Activated CD4-positive, alpha-beta T cell treated with anti-CD3 and anti-CD28 coated beads, Interleukin-2, amount 50 U/mL, for 48 hours (primary cell): ENCODE data around the gene TNFSF13.

ENCODE experiments used
- DNase-seq, 2 experiments: peaks; one replicate each; pipeline ENCODE4 v3.0.0-alpha.2; 2020

The TNFSF13 gene

DNA sequence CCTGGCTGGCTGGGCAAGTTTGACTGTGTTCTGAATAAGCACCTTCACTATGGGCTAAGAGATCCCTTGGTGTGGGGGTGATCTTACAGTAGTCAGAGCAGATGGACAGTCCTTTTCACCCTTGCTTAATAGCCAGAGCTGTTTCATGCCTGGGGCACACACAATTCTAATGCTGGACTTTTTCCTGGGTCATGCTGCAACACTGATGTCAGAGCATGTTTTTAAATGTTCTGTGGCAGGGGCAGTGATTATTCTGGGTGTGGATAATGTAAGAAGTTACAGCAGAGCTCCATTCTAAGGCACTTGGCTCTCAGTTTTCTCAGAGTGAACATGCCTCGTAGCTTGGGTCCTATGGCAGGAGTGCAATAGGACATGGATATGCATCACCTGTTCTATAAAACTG, 16.9 kb downstream of the TNFSF13 start:
- DNase-seq: no peak

DNA sequence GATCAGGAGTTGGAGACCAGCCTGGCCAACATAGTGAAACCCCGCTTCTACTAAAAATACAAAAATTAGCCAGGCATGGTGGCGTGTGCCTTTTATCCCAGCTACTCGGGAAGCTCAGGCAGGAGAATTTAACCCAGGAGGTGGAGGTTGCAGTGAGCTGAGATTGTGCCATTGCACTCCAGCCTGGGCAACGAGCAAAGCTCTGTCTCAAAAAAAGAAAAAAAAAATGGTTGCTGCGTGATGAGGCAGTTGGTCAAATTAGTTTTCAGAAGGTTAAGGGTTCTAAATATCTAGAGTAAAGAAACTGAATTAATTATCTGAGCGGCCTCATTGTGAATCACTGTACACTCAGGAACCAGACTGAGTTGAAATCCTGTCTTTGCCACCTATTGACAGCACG, 17.4 kb downstream of the TNFSF13 start:
- no peak for DNase-seq

DNA sequence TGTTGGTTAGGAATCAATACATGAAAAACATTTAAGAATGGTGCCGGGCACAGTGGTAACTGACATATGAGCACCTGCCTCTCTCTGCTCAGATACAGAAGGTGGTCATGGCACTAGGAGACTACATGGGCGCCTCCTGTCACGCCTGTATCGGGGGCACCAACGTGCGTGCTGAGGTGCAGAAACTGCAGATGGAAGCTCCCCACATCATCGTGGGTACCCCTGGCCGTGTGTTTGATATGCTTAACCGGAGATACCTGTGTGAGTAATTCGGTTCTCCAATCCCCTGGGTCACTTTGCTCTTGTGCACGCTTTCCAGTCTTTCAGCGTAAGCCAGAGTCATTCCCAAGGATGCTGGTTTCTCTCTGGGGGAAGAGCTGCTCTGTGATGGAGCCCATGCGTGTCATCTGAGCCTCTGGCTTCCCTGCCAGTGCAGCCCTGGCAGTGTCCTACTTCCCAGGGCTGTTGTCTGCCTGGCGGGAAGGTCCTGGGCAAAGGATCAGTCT, 17.9 kb downstream of the TNFSF13 start:
- no peak for DNase-seq

DNA sequence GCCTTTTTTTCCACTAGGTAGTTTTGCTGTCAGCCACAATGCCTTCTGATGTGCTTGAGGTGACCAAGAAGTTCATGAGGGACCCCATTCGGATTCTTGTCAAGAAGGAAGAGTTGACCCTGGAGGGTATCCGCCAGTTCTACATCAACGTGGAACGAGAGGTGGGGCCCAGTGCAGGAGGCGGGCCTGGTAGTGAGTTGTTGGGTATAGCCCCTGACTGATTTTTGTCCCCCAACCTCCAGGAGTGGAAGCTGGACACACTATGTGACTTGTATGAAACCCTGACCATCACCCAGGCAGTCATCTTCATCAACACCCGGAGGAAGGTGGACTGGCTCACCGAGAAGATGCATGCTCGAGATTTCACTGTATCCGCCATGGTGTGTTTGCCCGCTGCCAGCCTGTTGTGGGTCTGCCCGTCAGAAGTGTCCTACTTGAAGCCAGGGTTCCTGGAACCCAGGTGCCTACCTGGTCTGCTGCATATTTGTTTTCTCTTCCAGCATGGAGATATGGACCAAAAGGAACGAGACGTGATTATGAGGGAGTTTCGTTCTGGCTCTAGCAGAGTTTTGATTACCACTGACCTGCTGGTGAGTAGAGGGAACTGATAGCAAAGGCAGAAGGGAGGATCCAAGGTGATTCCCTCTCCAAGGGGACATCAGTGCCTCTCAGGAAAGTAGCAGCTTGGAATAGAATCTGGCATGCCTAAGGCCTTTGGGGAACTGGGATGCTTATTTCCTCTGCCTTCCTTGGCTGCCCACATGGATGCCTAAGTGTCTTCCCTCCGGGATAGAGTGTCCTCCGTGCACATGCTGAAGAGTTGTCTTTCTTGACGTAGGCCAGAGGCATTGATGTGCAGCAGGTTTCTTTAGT, 19.0 kb downstream of the TNFSF13 start:
- no peak for DNase-seq

DNA sequence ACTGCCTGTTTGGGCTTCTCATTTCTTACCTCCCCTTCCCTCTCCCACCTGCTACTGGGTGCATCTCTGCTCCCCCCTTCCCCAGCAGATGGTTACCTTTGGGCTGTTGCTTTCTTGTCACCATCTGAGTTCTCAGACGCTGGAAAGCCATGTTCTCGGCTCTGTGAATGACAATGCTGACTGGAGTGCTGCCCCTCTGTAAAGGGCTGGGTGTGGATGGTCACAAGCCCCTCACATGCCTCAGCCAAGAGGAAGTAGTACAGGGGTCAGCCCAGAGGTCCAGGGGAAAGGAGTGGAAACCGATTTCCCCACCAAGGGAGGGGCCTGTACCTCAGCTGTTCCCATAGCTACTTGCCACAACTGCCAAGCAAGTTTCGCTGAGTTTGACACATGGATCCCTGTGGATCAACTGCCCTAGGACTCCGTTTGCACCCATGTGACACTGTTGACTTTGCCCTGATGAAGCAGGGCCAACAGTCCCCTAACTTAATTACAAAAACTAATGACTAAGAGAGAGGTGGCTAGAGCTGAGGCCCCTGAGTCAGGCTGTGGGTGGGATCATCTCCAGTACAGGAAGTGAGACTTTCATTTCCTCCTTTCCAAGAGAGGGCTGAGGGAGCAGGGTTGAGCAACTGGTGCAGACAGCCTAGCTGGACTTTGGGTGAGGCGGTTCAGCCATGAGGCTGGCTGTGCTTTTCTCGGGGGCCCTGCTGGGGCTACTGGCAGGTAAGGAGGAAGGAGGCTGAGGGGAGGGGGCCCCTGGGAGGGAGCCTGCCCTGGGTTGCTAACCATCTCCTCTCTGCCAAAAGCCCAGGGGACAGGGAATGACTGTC, 20.7 kb downstream of the TNFSF13 start, which contains the start of gene CD68:
CD68 (plus strand) TSS at position 638 of the 833 bp plus-strand sequence; CDS start at position 678, 40 bp downstream.
- peak; percentile 76 to 84 for DNase-seq

DNA sequence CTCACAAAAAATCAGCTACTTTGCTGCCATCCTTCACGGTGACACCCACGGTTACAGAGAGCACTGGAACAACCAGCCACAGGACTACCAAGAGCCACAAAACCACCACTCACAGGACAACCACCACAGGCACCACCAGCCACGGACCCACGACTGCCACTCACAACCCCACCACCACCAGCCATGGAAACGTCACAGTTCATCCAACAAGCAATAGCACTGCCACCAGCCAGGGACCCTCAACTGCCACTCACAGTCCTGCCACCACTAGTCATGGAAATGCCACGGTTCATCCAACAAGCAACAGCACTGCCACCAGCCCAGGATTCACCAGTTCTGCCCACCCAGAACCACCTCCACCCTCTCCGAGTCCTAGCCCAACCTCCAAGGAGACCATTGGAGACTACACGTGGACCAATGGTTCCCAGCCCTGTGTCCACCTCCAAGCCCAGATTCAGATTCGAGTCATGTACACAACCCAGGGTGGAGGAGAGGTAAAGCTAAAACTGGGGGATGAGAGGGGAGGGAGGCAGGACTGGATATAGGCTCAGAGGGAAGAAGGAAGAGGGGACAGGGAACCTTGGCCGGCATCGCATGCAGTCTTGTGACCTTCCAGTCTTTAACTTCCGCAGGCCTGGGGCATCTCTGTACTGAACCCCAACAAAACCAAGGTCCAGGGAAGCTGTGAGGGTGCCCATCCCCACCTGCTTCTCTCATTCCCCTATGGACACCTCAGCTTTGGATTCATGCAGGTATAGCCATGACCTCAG, 21.5 kb downstream of the TNFSF13 start:
- DNase-seq: peak in 1 of 2 experiments; percentile 46

DNA sequence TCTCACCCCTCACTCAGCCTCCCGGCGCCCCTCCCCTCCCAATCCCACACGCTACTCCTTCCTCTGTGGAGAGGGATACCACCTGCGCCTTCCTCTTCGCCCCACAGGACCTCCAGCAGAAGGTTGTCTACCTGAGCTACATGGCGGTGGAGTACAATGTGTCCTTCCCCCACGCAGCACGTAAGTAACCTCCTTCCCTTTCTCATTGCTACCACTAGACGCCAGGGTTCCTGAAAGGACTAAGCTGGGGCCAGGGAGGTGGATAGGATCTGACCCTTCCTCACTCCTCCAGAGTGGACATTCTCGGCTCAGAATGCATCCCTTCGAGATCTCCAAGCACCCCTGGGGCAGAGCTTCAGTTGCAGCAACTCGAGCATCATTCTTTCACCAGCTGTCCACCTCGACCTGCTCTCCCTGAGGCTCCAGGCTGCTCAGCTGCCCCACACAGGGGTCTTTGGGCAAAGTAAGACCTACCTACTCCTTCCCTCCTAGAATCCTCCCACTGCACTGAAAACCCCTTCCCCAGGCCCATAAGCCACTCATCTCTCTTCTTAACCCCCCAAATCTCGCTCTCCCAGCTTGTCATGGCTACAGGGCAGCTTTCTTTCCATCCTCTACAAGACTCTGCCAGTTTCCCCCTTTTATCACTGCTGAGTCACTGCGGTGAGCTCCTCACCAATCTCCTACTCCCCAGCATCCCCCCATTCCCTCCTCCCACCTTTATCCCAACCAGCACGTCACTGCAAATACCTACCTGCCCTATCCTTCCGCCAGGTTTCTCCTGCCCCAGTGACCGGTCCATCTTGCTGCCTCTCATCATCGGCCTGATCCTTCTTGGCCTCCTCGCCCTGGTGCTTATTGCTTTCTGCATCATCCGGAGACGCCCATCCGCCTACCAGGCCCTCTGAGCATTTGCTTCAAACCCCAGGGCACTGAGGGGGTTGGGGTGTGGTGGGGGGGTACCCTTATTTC, 22.3 kb downstream of the TNFSF13 start:
- DNase-seq: no peak

DNA sequence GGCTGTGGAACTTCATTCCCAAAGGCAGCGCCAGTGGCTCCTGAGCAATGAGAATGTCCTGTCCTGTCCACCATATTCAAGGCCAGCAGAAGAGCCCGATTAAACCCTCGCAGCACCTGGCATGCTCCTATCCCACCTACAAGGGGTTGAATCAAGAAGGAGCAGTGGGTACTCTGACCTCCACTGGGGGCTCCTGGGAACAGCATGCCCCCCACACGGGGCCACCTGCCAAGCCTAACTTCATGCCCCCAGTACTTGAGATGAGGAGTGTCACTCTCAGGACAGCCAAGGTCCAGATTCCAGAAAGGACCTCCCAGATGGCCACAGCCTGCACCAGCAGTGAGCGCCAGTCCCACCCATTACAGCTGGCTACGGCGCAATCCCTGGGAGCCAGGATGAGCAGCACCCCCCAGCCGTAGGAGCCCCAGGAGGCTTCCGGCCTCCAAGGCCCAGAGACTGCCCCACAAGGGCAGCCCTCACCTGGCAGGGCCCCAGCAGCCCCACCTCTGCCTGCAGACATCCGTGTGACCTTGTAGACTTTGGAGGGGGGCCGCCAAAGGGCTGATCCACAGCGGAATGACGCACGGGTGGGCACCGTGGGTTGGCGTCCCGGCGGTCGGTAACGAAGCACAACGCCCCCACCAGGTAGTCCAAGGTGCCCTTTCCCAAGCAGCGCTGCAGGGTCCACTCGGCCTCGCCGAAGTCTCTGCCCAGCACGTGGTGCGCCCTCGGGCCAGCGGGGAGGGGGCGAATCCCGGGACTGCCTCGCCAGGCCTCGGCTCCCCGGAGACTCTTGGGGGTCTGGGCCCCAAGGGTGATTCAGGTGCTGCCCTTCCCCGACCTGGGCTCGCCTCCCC, 24.1 kb downstream of the TNFSF13 start:
- no peak for DNase-seq

DNA sequence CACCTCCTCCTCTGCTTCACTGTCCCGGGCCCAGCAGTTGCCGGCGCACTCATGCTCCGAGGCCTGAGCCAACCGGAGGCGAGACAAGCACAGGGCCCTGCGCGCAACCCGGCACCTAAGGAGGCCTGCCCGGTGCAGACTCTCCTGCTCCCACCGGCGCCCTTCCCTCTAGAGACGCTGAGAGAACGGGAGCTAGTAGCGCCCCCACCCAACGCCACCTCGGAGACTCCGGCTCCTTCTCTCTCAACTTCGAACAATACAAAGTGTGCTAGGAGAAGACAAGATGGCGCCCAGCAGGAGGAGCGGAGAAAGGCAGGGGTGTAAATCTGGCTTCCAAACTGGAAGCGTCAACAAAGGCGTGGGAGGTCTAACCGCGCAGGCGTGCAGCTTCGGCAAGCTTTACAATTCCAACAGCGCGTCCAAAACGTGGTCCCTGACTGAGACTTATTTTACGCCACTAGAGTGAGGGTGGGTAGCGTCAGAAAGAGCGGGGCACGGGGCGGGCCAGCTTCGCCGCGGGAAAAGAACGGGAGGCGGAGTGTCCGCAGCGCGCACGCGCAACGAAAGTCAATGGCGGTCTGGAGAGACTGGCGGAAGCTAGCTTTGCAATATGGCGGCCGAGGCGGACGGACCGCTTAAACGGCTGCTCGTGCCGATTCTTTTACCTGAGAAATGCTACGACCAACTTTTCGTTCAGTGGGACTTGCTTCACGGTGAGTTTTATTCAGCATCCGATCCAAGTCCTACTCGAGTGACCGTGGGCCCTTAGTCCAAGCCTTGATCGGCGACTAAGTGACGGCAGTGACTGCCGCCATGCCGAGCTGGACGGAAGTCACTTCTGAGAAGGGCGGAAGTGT, 24.9 kb downstream of the TNFSF13 start, which contains the start of gene MPDU1:
MPDU1 (plus strand) TSS at position 600 of the 857 bp plus-strand sequence; CDS start at position 611, 11 bp downstream.
- peak; percentile 94 to 96 for DNase-seq

DNA sequence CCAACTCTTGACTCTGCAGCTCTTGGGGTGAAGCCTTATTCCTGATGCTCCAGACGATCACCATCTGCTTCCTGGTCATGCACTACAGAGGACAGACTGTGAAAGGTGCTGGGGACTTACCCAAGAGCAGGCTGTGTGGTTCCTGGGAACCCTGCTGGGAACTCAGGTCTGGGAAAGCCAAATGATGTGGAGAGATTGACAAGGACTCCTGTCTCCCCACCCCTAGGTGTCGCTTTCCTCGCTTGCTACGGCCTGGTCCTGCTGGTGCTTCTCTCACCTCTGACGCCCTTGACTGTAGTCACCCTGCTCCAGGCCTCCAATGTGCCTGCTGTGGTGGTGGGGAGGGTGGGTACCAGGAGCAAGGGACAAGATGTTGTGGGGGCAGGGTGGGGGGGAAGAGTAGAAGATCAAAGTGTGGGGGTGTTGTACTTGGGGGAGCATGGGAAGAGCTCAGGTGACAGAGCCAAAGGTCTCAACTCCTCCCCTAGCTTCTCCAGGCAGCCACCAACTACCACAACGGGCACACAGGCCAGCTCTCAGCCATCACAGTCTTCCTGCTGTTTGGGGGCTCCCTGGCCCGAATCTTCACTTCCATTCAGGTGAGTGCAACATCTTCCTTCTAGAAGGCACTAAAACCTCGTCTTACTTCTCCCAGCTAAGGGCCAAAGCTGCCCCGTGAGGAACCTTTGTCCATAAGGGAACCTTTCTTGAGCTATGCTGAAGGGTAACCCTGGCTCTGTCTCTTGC, 28.3 kb downstream of the TNFSF13 start:
- DNase-seq: no peak

DNA sequence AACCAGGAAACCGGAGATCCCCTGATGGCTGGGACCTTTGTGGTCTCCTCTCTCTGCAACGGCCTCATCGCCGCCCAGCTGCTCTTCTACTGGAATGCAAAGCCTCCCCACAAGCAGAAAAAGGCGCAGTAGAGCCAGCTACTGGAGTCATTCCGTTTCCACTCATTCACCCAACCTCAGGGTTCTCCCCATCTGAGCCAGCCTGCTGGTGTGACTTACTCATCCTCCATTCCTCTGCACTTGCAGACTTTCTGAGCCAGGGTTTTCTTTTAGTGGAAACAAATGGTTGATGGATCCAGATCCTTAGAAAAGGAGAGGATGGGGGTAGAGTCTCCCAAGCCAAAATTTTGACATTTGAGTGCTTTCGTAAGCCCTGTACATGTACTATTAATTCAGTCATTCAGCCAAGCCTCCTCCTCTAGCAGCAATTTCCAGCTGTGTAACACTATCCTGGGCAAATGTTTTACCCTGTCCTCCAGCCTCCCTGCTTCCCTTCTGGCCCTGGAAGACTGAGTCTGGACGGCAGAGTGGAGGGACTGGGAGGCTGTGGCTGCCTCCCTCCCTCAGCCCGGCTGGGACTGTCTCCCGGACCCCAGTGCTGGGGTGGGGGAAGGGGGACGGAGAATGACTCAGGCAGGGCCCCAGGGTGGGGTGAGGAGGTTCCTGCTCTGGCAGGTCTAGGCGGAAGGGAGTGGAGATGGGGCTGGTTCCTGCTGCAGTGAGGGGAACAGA, 29.0 kb downstream of the TNFSF13 start:
- DNase-seq: no peak

DNA sequence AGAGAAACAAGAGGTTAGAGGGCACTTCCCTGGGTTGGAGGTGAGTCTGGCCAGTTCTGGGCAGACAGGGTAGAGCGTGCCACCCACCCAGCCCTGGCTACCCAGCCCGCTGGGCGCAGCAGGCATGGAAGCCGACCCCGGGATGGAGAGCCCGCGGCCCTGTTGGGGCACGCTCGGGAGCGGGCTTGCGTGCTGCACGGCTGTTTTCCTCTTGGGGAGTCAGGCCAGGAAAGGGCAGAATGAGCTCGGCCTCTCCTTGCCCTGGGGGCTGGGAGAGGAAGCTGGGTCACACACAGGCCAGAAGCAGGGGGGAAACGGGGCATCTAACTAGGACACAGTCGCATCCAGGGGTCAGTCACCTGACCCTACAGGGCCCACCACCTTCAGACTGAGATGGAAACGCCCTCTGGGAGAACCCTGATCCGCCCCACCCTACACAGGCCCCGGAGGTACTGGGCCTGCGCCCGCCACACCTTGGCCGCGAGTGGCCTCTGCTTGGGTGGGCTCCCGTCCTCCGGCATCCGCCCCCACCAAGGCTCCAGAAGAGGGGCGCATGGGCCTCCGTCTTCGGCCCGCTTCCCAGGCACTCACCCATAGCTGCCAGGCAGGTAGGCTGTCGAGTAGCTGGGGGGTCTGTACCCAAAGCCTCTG, 30.1 kb downstream of the TNFSF13 start:
- DNase-seq: no peak

DNA sequence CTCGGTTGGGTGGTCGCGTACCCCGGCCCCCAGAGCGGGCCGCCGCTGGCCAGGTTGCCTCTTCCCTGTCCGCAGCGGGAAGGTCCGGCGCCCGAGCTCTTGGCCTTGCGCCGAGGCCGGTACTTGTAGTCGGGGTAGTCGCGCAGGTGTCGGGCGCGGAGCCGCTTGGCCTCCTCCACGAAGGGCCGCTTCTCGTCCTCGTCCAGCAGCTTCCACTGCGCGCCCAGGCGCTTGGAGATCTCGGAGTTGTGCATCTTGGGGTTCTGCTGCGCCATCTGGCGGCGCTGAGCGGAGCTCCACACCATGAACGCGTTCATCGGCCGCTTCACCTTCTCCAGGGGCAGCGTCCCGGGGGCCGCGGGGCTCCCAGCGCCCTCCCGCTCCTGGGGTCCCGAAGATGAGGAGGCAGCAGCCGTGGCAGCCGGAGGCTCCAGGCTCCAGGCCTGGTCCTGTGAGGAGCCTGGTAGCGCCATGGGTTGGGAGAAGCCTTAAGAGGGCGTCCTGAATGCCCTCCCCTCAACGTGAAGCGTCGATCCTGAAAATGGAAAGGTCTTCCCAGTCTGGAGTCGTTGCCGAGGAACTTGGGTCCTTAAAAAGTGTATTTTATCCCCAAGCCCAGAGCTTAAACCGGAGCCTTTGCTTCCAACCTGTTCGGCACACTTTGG, 30.8 kb downstream of the TNFSF13 start:
- peak; percentile 68 to 73 for DNase-seq

DNA sequence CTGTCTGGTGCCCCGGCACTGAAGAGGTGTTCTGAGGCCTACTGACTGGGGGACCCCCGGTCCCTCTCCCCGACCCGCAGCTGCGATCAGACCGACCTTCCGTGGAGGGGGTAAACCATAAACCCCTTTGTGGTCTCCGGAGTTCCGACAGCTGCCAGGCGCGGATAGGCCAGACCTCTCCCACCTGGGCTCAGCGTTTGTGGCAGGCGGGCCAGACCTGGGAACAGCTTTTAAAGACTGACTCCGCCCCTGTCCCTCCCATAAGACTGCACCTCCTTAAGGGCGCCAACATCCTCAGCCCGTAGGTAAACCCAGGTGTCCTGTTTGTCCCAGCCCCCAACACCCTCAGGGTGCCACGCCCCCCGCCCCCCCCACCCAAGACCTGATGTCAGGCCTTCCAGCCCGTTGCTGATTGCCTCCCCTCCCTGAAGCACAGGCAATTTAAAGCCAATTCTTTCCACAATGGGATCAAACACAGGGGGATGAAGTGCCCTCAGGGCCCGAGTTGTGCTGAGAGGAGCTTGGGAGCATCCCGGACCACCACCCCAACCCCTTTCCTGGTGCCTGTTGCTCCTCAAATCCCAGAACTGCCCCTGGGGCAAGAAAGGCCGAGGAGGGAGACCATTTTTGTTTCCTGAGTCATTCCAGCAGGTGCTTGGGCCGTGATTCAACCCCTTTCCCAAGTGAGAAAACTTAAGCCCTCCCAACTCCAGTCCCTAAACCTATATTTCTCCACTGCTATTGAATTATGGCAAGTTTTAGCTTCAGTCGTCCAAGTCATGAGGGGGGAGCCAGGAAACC, 31.5 kb downstream of the TNFSF13 start, which contains the start of gene SOX15:
SOX15 (minus strand) TSS at position 204 of the 801 bp plus-strand sequence. CDS start 418 bp downstream, outside the sequence.
- DNase-seq: no peak

DNA sequence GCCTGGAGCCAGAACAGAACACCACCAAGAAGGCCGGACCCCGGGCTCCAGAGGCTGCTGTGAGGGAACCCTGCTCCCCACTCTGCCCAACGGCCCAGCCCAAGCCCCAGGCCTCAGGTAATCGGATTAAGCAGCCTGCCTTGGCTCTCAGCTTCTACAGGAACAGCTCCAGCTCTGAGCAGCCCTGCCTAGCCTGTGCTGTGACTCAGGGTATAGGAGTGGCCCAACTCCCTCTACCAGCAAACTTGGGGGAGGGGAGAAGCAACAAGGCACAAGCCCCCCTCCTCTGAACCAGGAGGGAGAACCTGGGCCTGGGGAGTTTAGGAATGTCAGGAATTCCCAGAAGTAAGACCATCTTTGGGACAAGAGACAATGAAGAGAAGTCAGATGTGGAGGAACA, 32.2 kb downstream of the TNFSF13 start:
- DNase-seq: no peak

DNA sequence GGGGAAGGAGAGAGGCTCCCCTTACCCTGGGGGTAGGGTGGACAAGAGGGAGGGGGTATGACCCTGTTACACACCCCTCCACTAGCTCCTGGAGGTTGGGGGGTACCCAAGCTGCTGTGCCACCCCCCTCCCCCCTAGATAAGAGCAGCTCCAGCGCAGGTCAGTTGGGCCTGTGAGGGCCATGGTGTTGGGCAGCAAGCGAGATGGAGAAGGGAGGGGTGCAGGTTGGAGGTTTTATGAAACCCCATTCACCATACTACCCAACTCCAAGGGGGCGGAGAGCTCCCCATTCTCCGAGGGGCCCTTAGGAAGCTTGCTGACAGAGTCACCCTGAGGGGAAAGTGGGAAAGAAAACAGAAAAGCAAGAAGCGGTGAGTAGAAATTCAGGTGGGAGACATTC, 33.0 kb downstream of the TNFSF13 start:
- DNase-seq: no peak
